CD4-positive, alpha-beta T cell (primary cell): ENCODE data around the gene GALNTL6. TPM values are rescaled to one million over a fixed set of nuclear protein-coding genes. Genes with fewer than 3 reads are reported as not detected.

ENCODE experiments used
- ATAC-seq: fragments of 200-7000 bp; cut with Tn5 transposase; one replicate; pipeline ENCODE4 v1.10.0; 2022; ENCODE audit warnings: mild to moderate bottlenecking; ENCODE audit not compliant: poor library complexity
- CTCF ChIA-PET: fragments of 350-600 bp; sonication (Branson Sonifier 250); formaldehyde crosslinking; loops from one replicate; lab custom pipeline; 2021; ENCODE audit warnings: antibody characterized with exemption, inconsistent platforms; lab: Charles Lee
- POLR2A ChIA-PET: fragments of 350-600 bp; sonication (Branson Sonifier 250); formaldehyde crosslinking; loops from one replicate; lab custom pipeline; 2021; ENCODE audit warnings: antibody characterized with exemption, inconsistent platforms; lab: Charles Lee
- DNase-seq, 14 experiments: peaks; one replicate each; pipeline ENCODE4 v3.0.0-alpha.2; 2013 to 2020; ENCODE audit warnings: mixed read lengths in 2 of 14
- H3K27ac ChIP-seq, 2 donors: one replicate each; pipeline versions ENCODE4 v1.5.1 to v1.7.0; 2013; ENCODE audit warnings: low read length in 2 of 2, low read depth in 1 of 2, mild to moderate bottlenecking in 1 of 2
- H3K27me3 ChIP-seq, 2 experiments: 1 replicate in 1 of 2; 2 replicates in 1 of 2; pipeline versions ENCODE4 v1.6.1 to v1.7.0; 2013; ENCODE audit warnings: low read length in 2 of 2, control low read depth in 1 of 2, mild to moderate bottlenecking in 1 of 2, moderate library complexity in 1 of 2; ENCODE audit not compliant: insufficient read depth in 2 of 2, control insufficient read depth in 1 of 2
- H3K36me3 ChIP-seq: one replicate; pipeline ENCODE4 v1.6.1; 2013; ENCODE audit warnings: low read length, control low read depth; ENCODE audit not compliant: insufficient read depth
- H3K4me1 ChIP-seq: one replicate; pipeline ENCODE4 v1.6.1; 2013; ENCODE audit warnings: low read length, control low read depth; ENCODE audit not compliant: insufficient read depth
- H3K4me3 ChIP-seq: one replicate; pipeline ENCODE4 v1.5.1; 2013; ENCODE audit warnings: mild to moderate bottlenecking, low read length, moderate library complexity
- H3K9me3 ChIP-seq, 2 experiments: 1 replicate in 1 of 2; 2 replicates in 1 of 2; pipeline versions ENCODE4 v1.6.1 to v1.7.0; 2013; ENCODE audit warnings: low read length in 2 of 2, mild to moderate bottlenecking in 2 of 2, control low read depth in 1 of 2, moderate library complexity in 1 of 2; ENCODE audit not compliant: control insufficient read depth in 1 of 2, insufficient read depth in 1 of 2
- H3K27ac Mint-ChIP-seq: one replicate; pipeline ENCODE4 v1.8.0; 2020; ENCODE audit warnings: mixed read lengths
- H3K27me3 Mint-ChIP-seq: one replicate; pipeline ENCODE4 v1.8.0; 2021; ENCODE audit warnings: mixed read lengths
- H3K36me3 Mint-ChIP-seq: one replicate; pipeline ENCODE4 v1.8.0; 2021; ENCODE audit warnings: low read depth, mixed read lengths
- H3K4me1 Mint-ChIP-seq: one replicate; pipeline ENCODE4 v1.8.0; 2021; ENCODE audit warnings: low read depth, mixed read lengths
- H3K4me3 Mint-ChIP-seq: one replicate; pipeline ENCODE4 v1.8.0; 2020; ENCODE audit warnings: mild to moderate bottlenecking, mixed read lengths
- H3K9me3 Mint-ChIP-seq: one replicate; pipeline ENCODE4 v1.8.0; 2020; ENCODE audit warnings: mixed read lengths
- CTCF ChIP-seq: fragments of 200-600 bp; IDR thresholded peaks from one replicate; pipeline ENCODE4 v1.8.0; 2022; ENCODE audit warnings: antibody characterized with exemption, mild to moderate bottlenecking
- intact Hi-C, 2 experiments: fragments of 100-400 bp; cut with DNase I in 1 of 2; cut with micrococcal nuclease in 1 of 2; formaldehyde crosslinking; loops; one replicate each; pipeline versions ENCODE4 v1.15.1 to v1.9.0; 2023 to 2025; cut with DNase I, micrococcal nuclease
- total RNA-seq, 174 experiments: library from RNA in 2 of 174; stranded (reverse) in 2 of 174; gene quantifications; one replicate each; pipeline ENCODE4 v1.2.3 and lab custom pipeline; 2021 to 2026

GALNTL6 gene
- total RNA-seq, 2 experiments from 2014 or later, result not detected

- no peak for TF ChIP-seq CTCF
- Mint-ChIP-seq H3K27ac (no peak overlapping the region), H3K4me3 (no peak overlapping the region), H3K4me1 (no peaks in the 10 kb centered on the region), H3K27me3 (no peaks in the 10 kb centered on the region), H3K9me3 (peaks cover 3% of the 10 kb centered on the region), H3K36me3 (no peaks in the 10 kb centered on the region)
- H3K36me3 ChIP-seq, result no peaks in the 10 kb centered on the region
- H3K27me3 ChIP-seq, result no peaks in the 10 kb centered on the region
- ATAC-seq, result no peak
- H3K4me1 ChIP-seq, result no peaks in the 10 kb centered on the region
- CTCF ChIA-PET, result no interaction called here
- no peak overlapping the region for H3K4me3 ChIP-seq
- intact Hi-C loops, result no loop called here
- POLR2A ChIA-PET, result no interaction called here
- DNase-seq, result no peak
- H3K9me3 ChIP-seq, result no peaks in the 10 kb centered on the region
- H3K27ac ChIP-seq, result no peak overlapping the region
Observed at GRCh38 chr4:172163215-172163614, 350.0 kb downstream of the GALNTL6 start.

GRCh38 chr4:172168888-172169287, 355.7 kb downstream of the GALNTL6 start:
- Histone ChIP-seq H3K27ac (no peak overlapping the region), H3K4me1 (no peaks in the 10 kb centered on the region), H3K36me3 (no peaks in the 10 kb centered on the region), H3K4me3 (no peak overlapping the region), H3K9me3 (no peaks in the 10 kb centered on the region), H3K27me3 (no peaks in the 10 kb centered on the region)
- ChIA-PET POLR2A (no interaction called here), CTCF (no interaction called here)
- ATAC-seq, result no peak
- no peak overlapping the region for H3K4me3 Mint-ChIP-seq
- no peaks in the 10 kb centered on the region for H3K27me3 Mint-ChIP-seq
- H3K27ac Mint-ChIP-seq, result no peak overlapping the region
- TF ChIP-seq CTCF, result no peak
- no peaks in the 10 kb centered on the region for H3K4me1 Mint-ChIP-seq
- intact Hi-C loops, result no loop called here
- no peak for DNase-seq
- peaks cover 10% of the 10 kb centered on the region for H3K9me3 Mint-ChIP-seq
- no peaks in the 10 kb centered on the region for H3K36me3 Mint-ChIP-seq

GRCh38 chr4:172169871-172170270, 356.7 kb downstream of the GALNTL6 start:
- Histone ChIP-seq H3K36me3 (no peaks in the 10 kb centered on the region), H3K9me3 (no peaks in the 10 kb centered on the region), H3K27me3 (no peaks in the 10 kb centered on the region), H3K4me3 (no peak overlapping the region), H3K27ac (no peak overlapping the region), H3K4me1 (no peaks in the 10 kb centered on the region)
- no peak for TF ChIP-seq CTCF
- no peak overlapping the region for H3K4me3 Mint-ChIP-seq
- no peak for ATAC-seq
- no peak for DNase-seq
- no peaks in the 10 kb centered on the region for H3K4me1 Mint-ChIP-seq
- CTCF ChIA-PET, result no interaction called here
- peaks cover 10% of the 10 kb centered on the region for H3K9me3 Mint-ChIP-seq
- H3K27me3 Mint-ChIP-seq, result no peaks in the 10 kb centered on the region
- H3K27ac Mint-ChIP-seq, result no peak overlapping the region
- H3K36me3 Mint-ChIP-seq, result no peaks in the 10 kb centered on the region
- POLR2A ChIA-PET, result no interaction called here
- intact Hi-C loops, result no loop called here
